ENCODE data around the gene VSTM5.

DNA sequence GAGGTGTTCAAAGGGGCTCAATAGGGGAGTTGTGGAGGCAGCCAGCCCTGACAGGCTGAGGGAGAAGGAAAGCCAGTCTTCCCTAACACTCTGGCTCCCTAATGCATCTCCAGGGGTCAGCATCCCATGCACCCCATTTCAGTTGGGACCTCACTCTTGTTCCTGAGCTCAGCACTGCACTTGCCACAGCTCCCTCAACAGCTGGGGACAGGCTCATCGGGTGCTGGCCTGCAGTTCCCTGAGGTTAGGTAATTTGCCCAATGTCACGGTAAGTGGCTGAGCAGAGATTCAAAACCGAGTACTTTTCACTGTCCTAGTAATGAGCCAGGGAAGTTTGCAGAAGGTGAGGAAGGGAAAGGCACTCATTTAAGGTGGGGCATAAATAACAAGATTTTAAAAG, 20.8 kb downstream of the VSTM5 start:
- TF ChIP-seq, protein P1, sequence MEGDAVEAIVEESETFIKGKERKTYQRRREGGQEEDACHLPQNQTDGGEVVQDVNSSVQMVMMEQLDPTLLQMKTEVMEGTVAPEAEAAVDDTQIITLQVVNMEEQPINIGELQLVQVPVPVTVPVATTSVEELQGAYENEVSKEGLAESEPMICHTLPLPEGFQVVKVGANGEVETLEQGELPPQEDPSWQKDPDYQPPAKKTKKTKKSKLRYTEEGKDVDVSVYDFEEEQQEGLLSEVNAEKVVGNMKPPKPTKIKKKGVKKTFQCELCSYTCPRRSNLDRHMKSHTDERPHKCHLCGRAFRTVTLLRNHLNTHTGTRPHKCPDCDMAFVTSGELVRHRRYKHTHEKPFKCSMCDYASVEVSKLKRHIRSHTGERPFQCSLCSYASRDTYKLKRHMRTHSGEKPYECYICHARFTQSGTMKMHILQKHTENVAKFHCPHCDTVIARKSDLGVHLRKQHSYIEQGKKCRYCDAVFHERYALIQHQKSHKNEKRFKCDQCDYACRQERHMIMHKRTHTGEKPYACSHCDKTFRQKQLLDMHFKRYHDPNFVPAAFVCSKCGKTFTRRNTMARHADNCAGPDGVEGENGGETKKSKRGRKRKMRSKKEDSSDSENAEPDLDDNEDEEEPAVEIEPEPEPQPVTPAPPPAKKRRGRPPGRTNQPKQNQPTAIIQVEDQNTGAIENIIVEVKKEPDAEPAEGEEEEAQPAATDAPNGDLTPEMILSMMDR (optimal IDR thresholded peaks at IDR 0.05 in 1 of 3, IDR thresholded peaks at IDR 0.05 in 1 of 3, conservative IDR thresholded peaks at IDR 0.05 in 1 of 3; ENCODE audit: extremely low read depth in 1 of 3, insufficient read depth in 2 of 3, low read length in 3 of 3): no peak
- TF ChIP-seq EZH2 (IDR thresholded peaks at IDR 0.05; ENCODE audit: low read length): no peak
